ENCODE data around the gene E2F3. TPM values are rescaled to one million over a fixed set of nuclear protein-coding genes. Genes with fewer than 3 reads are reported as not detected.

E2F3 gene
- total RNA-seq, 6 experiments from 2014 or later, result 1.1 to 6.3 (median 4.1) TPM

DNA sequence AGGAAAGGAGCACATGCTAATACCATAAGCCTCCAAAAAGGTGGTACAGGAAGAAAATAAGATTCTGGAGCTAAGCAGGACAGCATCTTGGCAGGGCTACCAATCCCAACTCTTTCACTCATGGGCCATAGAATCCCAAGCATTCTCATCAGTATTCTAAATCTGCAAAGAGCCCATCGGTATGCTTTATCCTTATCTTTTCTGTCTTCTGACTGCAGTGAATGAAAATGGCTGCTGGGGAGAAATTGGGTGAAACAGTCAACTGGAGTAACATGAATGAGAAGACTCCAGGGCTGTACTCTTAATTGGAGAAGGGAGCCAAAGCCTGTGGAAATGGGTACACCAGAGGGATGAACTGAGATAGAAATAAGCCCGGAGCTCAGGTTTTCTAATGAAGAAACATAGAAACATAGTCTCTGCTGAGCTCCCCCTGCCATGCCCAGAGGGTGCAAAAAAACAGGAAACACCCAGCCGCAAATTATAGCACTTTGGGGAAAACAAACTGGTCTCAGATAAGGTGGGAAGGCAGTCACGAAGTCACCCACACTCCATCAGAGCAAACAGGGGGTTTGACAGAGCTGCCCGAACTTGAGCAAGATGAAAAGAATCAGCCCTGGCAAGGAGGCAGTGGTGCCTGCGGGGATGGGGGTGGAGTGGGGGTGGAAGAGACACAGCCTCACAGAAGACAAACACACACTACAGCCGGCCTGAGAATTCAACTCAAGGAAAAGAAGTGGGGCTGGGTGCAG, 35.4 kb upstream of the E2F3 start:
- no peak for DNase-seq
- intact Hi-C loops (cut with DNase I), result no loop called here
- H3K27me3 ChIP-seq, result no peaks in the 10 kb centered on the region
- ATAC-seq, result peak in 3 of 4 donors; percentile 18 to 33 (median 28)
- no peak overlapping the region for H3K27ac ChIP-seq
- TF ChIP-seq POLR2A (IDR thresholded peaks at IDR 0.05), result no peak
- TF ChIP-seq, protein P1, sequence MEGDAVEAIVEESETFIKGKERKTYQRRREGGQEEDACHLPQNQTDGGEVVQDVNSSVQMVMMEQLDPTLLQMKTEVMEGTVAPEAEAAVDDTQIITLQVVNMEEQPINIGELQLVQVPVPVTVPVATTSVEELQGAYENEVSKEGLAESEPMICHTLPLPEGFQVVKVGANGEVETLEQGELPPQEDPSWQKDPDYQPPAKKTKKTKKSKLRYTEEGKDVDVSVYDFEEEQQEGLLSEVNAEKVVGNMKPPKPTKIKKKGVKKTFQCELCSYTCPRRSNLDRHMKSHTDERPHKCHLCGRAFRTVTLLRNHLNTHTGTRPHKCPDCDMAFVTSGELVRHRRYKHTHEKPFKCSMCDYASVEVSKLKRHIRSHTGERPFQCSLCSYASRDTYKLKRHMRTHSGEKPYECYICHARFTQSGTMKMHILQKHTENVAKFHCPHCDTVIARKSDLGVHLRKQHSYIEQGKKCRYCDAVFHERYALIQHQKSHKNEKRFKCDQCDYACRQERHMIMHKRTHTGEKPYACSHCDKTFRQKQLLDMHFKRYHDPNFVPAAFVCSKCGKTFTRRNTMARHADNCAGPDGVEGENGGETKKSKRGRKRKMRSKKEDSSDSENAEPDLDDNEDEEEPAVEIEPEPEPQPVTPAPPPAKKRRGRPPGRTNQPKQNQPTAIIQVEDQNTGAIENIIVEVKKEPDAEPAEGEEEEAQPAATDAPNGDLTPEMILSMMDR (IDR thresholded peaks at IDR 0.05), result no peak
- H3K4me3 ChIP-seq, result no peak overlapping the region
- H3K4me1 ChIP-seq, result no peaks in the 10 kb centered on the region
- H3K36me3 ChIP-seq, result no peaks in the 10 kb centered on the region
- H3K9me3 ChIP-seq, result no peaks in the 10 kb centered on the region
- WGBS (ENCODE audit: insufficient coverage, low coverage, low lambda C conversion rate, missing lambda C conversion rate), result 28% methylated on average over 7 of the region's 7 CpGs

DNA sequence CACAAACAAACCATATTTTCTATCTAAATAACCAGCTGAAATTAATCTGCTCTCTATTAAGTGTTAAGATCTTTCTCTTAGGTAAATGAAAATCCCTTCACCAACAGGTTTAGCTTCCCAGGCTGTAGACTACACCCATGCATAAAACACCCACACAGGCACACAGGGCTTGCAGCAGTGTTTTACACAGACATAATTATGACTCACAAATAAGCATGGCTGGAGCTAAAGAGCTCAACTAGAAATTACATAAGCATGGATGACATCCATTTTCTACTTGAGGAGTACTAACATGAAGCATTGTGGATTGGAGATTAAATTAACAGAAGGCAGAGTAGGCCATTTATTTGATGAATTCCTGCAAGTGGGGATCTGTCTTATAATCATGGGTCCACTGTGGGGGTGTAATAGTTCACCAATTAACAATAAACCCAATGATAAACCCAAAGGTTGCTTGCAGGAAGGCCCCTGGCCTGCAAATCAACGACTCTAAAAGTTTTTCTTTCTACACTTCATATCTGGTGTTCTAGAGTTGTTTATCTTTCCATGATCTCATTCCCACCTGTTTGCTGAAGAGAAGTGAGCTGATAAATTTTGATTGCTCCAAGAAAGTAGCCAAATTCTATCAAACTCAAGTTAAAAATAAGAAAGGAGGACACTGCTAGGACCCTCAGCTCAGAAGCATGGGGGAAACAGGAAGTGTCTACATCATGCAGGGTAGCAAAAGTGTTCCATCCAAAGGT, 33.8 kb upstream of the E2F3 start:
- intact Hi-C loops (cut with DNase I), result no loop called here
- ATAC-seq (peak in 1 of 4 donors; percentile 46), DNase-seq (no peak)
- H3K9me3 ChIP-seq, result no peaks in the 10 kb centered on the region
- 38% methylated on average over 1 of the region's 1 CpG for WGBS (ENCODE audit: insufficient coverage, low coverage, low lambda C conversion rate, missing lambda C conversion rate)
- no peak overlapping the region for H3K27ac ChIP-seq
- no peaks in the 10 kb centered on the region for H3K27me3 ChIP-seq
- H3K4me1 ChIP-seq, result no peaks in the 10 kb centered on the region
- H3K4me3 ChIP-seq, result no peak overlapping the region
- no peaks in the 10 kb centered on the region for H3K36me3 ChIP-seq
- TF ChIP-seq POLR2A (IDR thresholded peaks at IDR 0.05), result no peak
- TF ChIP-seq, protein P1 (IDR thresholded peaks at IDR 0.05), result no peak

DNA sequence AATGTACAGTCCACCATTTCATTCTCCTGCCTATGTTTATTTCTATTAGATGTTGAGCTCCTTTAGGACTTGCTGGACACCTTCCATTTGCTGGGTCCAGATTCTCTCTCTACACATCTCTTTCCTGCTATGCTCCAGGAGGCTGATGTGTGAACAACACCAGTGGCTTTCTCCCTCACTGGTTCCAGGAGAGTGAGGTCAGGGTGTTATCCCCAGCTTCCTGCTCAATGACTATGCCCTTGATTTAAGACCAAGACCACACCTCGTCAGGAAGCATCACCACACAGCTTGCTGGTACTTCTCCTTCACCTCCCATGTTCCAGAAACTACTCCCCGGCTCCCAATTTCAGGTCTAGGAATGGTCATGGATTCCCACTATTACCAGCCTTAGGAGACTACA, 31.3 kb upstream of the E2F3 start:
- H3K27ac ChIP-seq, result no peak overlapping the region
- intact Hi-C loops (cut with DNase I), result no loop called here
- DNase-seq, result no peak
- TF ChIP-seq, protein P1 (IDR thresholded peaks at IDR 0.05), result no peak
- no peak for TF ChIP-seq POLR2A (IDR thresholded peaks at IDR 0.05)
- H3K9me3 ChIP-seq, result no peaks in the 10 kb centered on the region
- H3K4me3 ChIP-seq, result no peak overlapping the region
- ATAC-seq, result no peak
- H3K36me3 ChIP-seq, result no peaks in the 10 kb centered on the region
- H3K27me3 ChIP-seq, result no peaks in the 10 kb centered on the region
- 77% methylated on average over 2 of the region's 2 CpGs for WGBS (ENCODE audit: insufficient coverage, low coverage, low lambda C conversion rate, missing lambda C conversion rate)
- no peaks in the 10 kb centered on the region for H3K4me1 ChIP-seq

DNA sequence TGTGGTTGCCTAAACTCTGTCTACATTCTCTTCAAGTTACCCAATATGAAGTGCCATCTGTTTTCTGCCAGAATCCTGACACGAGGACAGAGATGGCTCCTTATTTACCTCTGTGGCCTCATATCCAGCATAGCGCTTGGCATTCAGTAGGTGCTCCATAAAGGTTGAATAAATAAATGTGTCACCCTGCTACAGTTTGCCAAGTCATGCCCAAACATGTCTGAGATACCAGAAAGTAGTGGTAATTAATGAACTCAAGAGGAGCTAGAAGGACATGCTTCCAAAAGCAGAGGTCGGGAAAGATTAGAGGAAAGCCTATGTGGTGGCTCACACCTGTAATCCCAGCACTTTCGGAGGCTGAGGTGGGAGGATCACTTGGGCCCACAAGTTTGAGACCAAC, 30.9 kb upstream of the E2F3 start:
- Histone ChIP-seq H3K27me3 (no peaks in the 10 kb centered on the region), H3K27ac (no peak overlapping the region), H3K4me1 (no peaks in the 10 kb centered on the region), H3K4me3 (no peak overlapping the region), H3K36me3 (no peaks in the 10 kb centered on the region), H3K9me3 (no peaks in the 10 kb centered on the region)
- no peak for ATAC-seq
- DNase-seq, result no peak
- intact Hi-C loops (cut with DNase I), result no loop called here
- TF ChIP-seq POLR2A (IDR thresholded peaks at IDR 0.05), result no peak
- TF ChIP-seq, protein P1 (IDR thresholded peaks at IDR 0.05), result no peak
- 81% methylated on average over 2 of the region's 4 CpGs for WGBS (ENCODE audit: insufficient coverage, low coverage, low lambda C conversion rate, missing lambda C conversion rate)

Measured in right lobe of liver (tissue), 6 donors.